GM06990 (cell line): ENCODE data around the gene CARD6.

Experiments used
- DNase-seq: peaks from one replicate; pipeline ENCODE4 v3.0.0-alpha.2; 2011; ENCODE audit not compliant: insufficient read length; ENCODE audit errors: extremely low read depth
- H3K27me3 ChIP-seq: replicated peaks from 2 replicates; pipeline ENCODE4 v1.6.0; 2011; ENCODE audit warnings: low read length; ENCODE audit not compliant: control insufficient read depth, insufficient read depth
- H3K36me3 ChIP-seq: 2 replicates; pipeline ENCODE4 v1.5.1; 2011; ENCODE audit warnings: low read length; ENCODE audit not compliant: control insufficient read depth, insufficient read depth
- H3K4me3 ChIP-seq: replicated peaks from 2 replicates; pipeline ENCODE4 v1.5.1; 2011; ENCODE audit warnings: low read depth, mild to moderate bottlenecking, control low read depth, low read length
- TF ChIP-seq, protein P1 (sequence below): IDR thresholded peaks from 2 replicates; pipeline ENCODE4 v1.5.1; 2011; ENCODE audit warnings: low read length, control low read depth, mild to moderate bottlenecking, inconsistent platforms; ENCODE audit not compliant: insufficient read depth, poor library complexity, severe bottlenecking

The CARD6 gene

DNA sequence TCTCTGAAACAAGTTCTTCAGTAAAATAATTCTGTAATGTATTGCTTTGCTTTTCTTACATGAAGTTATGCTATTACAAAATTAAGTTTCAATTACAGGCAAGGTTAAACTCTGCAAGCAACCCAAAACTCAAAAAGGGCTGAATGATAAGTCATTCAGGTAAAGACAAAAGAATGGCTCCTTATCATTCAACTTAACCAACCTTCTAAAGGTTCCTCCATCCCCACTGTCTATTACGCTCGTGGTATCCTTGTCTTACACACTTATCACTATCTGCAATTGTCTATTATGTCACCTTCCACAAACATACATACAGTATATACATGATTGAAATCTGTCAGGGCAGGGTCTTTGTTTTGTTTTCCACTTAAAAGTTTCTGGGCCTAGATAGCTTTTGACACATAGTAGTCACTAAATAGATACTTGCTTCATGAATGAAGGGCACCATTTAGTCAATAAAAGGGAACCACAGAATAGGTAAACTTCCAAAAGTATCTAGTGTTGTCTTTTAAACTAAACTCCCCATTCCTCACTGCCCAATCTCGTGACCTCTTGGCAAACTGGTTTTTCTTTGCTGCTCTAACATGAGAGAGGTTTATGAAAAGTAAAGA lies 13.0 kb upstream of the CARD6 start:
- peaks cover 27% of the 10 kb centered on the region for H3K36me3 ChIP-seq
- DNase-seq: no peak
- TF ChIP-seq, protein P1, sequence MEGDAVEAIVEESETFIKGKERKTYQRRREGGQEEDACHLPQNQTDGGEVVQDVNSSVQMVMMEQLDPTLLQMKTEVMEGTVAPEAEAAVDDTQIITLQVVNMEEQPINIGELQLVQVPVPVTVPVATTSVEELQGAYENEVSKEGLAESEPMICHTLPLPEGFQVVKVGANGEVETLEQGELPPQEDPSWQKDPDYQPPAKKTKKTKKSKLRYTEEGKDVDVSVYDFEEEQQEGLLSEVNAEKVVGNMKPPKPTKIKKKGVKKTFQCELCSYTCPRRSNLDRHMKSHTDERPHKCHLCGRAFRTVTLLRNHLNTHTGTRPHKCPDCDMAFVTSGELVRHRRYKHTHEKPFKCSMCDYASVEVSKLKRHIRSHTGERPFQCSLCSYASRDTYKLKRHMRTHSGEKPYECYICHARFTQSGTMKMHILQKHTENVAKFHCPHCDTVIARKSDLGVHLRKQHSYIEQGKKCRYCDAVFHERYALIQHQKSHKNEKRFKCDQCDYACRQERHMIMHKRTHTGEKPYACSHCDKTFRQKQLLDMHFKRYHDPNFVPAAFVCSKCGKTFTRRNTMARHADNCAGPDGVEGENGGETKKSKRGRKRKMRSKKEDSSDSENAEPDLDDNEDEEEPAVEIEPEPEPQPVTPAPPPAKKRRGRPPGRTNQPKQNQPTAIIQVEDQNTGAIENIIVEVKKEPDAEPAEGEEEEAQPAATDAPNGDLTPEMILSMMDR: no peak
- H3K27me3 ChIP-seq: no peaks in the 10 kb centered on the region
- H3K4me3 ChIP-seq: no peak overlapping the region

GRCh38 chr5:40828690-40829661 lies 12.2 kb upstream of the CARD6 start:
- TF ChIP-seq, protein P1: no peak
- H3K27me3 ChIP-seq: no peaks in the 10 kb centered on the region
- no peak for DNase-seq
- no peak overlapping the region for H3K4me3 ChIP-seq
- H3K36me3 ChIP-seq: peaks cover 32% of the 10 kb centered on the region

GRCh38 chr5:40829748-40830533 lies 11.2 kb upstream of the CARD6 start:
- no peaks in the 10 kb centered on the region for H3K27me3 ChIP-seq
- no peak overlapping the region for H3K4me3 ChIP-seq
- no peak for DNase-seq
- TF ChIP-seq, protein P1: no peak
- H3K36me3 ChIP-seq: peaks cover 32% of the 10 kb centered on the region

DNA sequence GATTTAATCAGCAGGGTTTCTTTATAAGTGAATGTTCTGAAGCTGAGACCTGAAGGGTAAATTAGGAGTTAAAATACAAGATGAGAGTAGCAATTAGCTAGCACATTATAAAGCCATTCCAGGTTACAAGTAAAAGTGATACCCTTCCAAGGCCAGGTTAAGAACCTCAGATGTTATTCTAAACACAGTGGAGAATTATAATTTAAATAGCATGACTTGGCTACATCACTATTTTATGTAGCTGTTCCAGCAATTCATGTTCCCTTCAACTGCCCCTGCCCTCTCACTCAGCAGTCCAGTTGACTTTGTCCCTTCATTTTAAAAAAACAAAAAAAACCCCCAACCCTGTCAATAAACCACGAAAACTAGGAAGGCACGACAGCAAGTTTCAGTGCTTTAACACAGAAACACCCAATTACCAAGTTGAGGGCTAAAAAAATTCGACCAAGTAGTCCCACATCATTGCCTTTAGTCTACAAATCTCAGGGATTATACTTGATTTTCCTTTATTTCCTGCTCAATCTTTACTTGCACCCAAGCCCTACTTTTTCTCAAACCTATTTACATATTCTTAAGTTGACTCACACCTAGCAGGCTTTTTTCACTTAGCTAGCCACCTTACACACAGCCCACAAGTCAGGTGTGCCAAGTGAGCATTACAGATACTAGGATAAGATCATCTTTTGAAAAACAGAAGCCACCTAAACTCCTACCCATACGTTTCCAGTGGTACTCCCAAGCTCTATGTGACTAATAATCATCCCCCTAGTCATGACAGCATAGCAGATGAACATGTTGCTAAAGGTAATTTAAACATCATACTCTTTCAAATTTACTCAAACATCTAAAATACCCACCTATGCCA lies 9.6 kb upstream of the CARD6 start:
- Histone ChIP-seq H3K36me3 (peaks cover 32% of the 10 kb centered on the region), H3K4me3 (no peak overlapping the region)

GRCh38 chr5:40832345-40832744 lies 8.8 kb upstream of the CARD6 start:
- Histone ChIP-seq H3K36me3 (peaks cover 26% of the 10 kb centered on the region), H3K4me3 (peak overlapping the region; percentile 95), H3K27me3 (no peaks in the 10 kb centered on the region)
- DNase-seq: no peak
- TF ChIP-seq, protein P1: no peak

More for the DNA sequence above, 9.6 kb upstream of the CARD6 start:
- TF ChIP-seq, protein P1: no peak
- H3K27me3 ChIP-seq: no peaks in the 10 kb centered on the region
- DNase-seq: no peak
